Measurements from ENCODE around the gene KRT31.
"Not testable (repeated sequence)": the region's sequence is repeated elsewhere in the genome, so short reads cannot be mapped to it uniquely, and the experiment has no call there.

The KRT31 gene

GRCh38 chr17:41404024-41404671 is 6.7 kb upstream of the KRT31 start:
- no peak for DNase-seq (ENCODE audit: low spot score)
- in situ Hi-C loops (cut with MboI; ENCODE audit: low sequenced_read_pairs, unreplicated experiment): no loop called here

GRCh38 chr17:41403404-41404023 is 6.1 kb upstream of the KRT31 start:
- DNase-seq (ENCODE audit: low spot score): no peak
- TF ChIP-seq CTCF (IDR thresholded peaks at IDR 0.05; ENCODE audit: borderline replicate concordance, control extremely low read depth, extremely low read depth, insufficient read depth, missing control alignments): no peak
- in situ Hi-C loops (cut with MboI; ENCODE audit: low sequenced_read_pairs, unreplicated experiment): no loop called here

More at GRCh38 chr17:41404024-41404671, 6.7 kb upstream of the KRT31 start:
- no peak for TF ChIP-seq CTCF (IDR thresholded peaks at IDR 0.05; ENCODE audit: borderline replicate concordance, control extremely low read depth, extremely low read depth, insufficient read depth, missing control alignments)

- in situ Hi-C loops (cut with MboI; ENCODE audit: low sequenced_read_pairs, unreplicated experiment): no loop called here
- DNase-seq (ENCODE audit: low spot score): no peak
- no peak for TF ChIP-seq CTCF (IDR thresholded peaks at IDR 0.05; ENCODE audit: borderline replicate concordance, control extremely low read depth, extremely low read depth, insufficient read depth, missing control alignments)
These were observed 4.8 kb upstream of the KRT31 start for GRCh38 chr17:41402161-41402560.

GRCh38 chr17:41396340-41396739 is 1.1 kb downstream of the KRT31 start:
- DNase-seq (ENCODE audit: low spot score): no peak
- TF ChIP-seq CTCF (IDR thresholded peaks at IDR 0.05; ENCODE audit: borderline replicate concordance, control extremely low read depth, extremely low read depth, insufficient read depth, missing control alignments): no peak
- in situ Hi-C loops (cut with MboI; ENCODE audit: low sequenced_read_pairs, unreplicated experiment): no loop called here

- in situ Hi-C loops (cut with MboI; ENCODE audit: low sequenced_read_pairs, unreplicated experiment): no loop called here
- TF ChIP-seq CTCF (IDR thresholded peaks at IDR 0.05; ENCODE audit: borderline replicate concordance, control extremely low read depth, extremely low read depth, insufficient read depth, missing control alignments): no peak
- no peak for DNase-seq (ENCODE audit: low spot score)
These were observed 1.8 kb downstream of the KRT31 start for GRCh38 chr17:41395611-41396010.

GRCh38 chr17:41395044-41395443 is 2.4 kb downstream of the KRT31 start:
- DNase-seq (ENCODE audit: low spot score); in situ Hi-C loops (cut with MboI; ENCODE audit: low sequenced_read_pairs, unreplicated experiment): not testable (repeated sequence)

- no peak for DNase-seq (ENCODE audit: low spot score)
- in situ Hi-C loops (cut with MboI; ENCODE audit: low sequenced_read_pairs, unreplicated experiment): no loop called here
- TF ChIP-seq CTCF (IDR thresholded peaks at IDR 0.05; ENCODE audit: borderline replicate concordance, control extremely low read depth, extremely low read depth, insufficient read depth, missing control alignments): no peak
These were observed 3.0 kb downstream of the KRT31 start for GRCh38 chr17:41394254-41394996.
